Keratinocyte (primary cell): ENCODE results near the gene LRIT3. TPM values are rescaled to one million over a fixed set of nuclear protein-coding genes. Genes with fewer than 3 reads are reported as not detected.

Experiments used
- DNase-seq: peaks from one replicate; pipeline ENCODE4 v3.0.0-alpha.2; 2011; ENCODE audit warnings: low read depth, missing footprints, low spot score
- FAIRE-seq: peaks from 2 replicates; lab custom pipeline; 2011; peaks lifted over from hg19 to GRCh38; lab: Jason Lieb, UNC
- H2AFZ ChIP-seq: 2 replicates; pipeline ENCODE4 v1.6.0; 2012; ENCODE audit warnings: low read length, control low read depth, inconsistent platforms; ENCODE audit not compliant: control insufficient read depth
- H3K27ac ChIP-seq: 2 replicates; pipeline ENCODE4 v1.5.1; 2011; ENCODE audit warnings: low read length; ENCODE audit not compliant: control insufficient read depth, insufficient read depth
- H3K27me3 ChIP-seq: 3 replicates; pipeline ENCODE4 v1.6.0; 2011; ENCODE audit warnings: low read length; ENCODE audit not compliant: control insufficient read depth, insufficient read depth; ENCODE audit errors: extremely low read depth
- H3K36me3 ChIP-seq, 2 experiments: 2 replicates in 1 of 2; 3 replicates in 1 of 2; pipeline ENCODE4 v1.5.1; 2011; ENCODE audit warnings: low read length in 2 of 2, mild to moderate bottlenecking in 1 of 2; ENCODE audit not compliant: control insufficient read depth in 2 of 2, insufficient read depth in 2 of 2; ENCODE audit errors: extremely low read depth in 1 of 2
- H3K4me1 ChIP-seq: 3 replicates; pipeline ENCODE4 v1.5.1; 2011; ENCODE audit warnings: low read length; ENCODE audit not compliant: control insufficient read depth, insufficient read depth; ENCODE audit errors: extremely low read depth
- H3K4me2 ChIP-seq: 3 replicates; pipeline ENCODE4 v1.6.0; 2011; ENCODE audit warnings: low read depth, low read length; ENCODE audit not compliant: control insufficient read depth, insufficient read depth; ENCODE audit errors: extremely low read depth
- H3K4me3 ChIP-seq, 3 experiments: fragments of 200-600 bp in 1 of 3; sonication (generic) in 1 of 3; 2 replicates in 2 of 3; 3 replicates in 1 of 3; pipeline ENCODE4 v1.5.1; 2011 to 2016; ENCODE audit warnings: low read length in 3 of 3, mild to moderate bottlenecking in 3 of 3, control low read depth in 2 of 3, inconsistent platforms in 1 of 3, low read depth in 1 of 3, mixed read lengths in 1 of 3, mixed run types in 1 of 3, moderate library complexity in 1 of 3; ENCODE audit not compliant: control insufficient read depth in 2 of 3, insufficient read depth in 2 of 3; ENCODE audit errors: extremely low read depth in 1 of 3
- H3K79me2 ChIP-seq: 2 replicates; pipeline ENCODE4 v1.6.0; 2012; ENCODE audit warnings: low read length; ENCODE audit not compliant: control insufficient read depth, insufficient read depth
- H3K9ac ChIP-seq: 3 replicates; pipeline ENCODE4 v1.6.0; 2011; ENCODE audit warnings: low read length; ENCODE audit not compliant: control insufficient read depth, insufficient read depth; ENCODE audit errors: extremely low read depth
- H3K9me1 ChIP-seq: 3 replicates; pipeline ENCODE4 v1.6.0; 2011; ENCODE audit warnings: low read length; ENCODE audit not compliant: control insufficient read depth, insufficient read depth; ENCODE audit errors: extremely low read depth
- H3K9me3 ChIP-seq: 2 replicates; pipeline ENCODE4 v1.5.1; 2012; ENCODE audit warnings: low read depth, low read length; ENCODE audit not compliant: control insufficient read depth
- H4K20me1 ChIP-seq: 3 replicates; pipeline ENCODE4 v1.6.0; 2011; ENCODE audit warnings: low read length; ENCODE audit not compliant: control insufficient read depth, insufficient read depth; ENCODE audit errors: extremely low read depth
- EZH2 ChIP-seq: IDR thresholded peaks from one replicate; pipeline ENCODE4 v1.6.1; 2012; ENCODE audit warnings: inconsistent platforms, mild to moderate bottlenecking, low read length, moderate library complexity
- dilution Hi-C: fragments of 300-500 bp; cut with MboI; formaldehyde crosslinking; loops from one replicate; pipeline ENCODE4 v1.7.0; 2020; ENCODE audit warnings: low sequenced_read_pairs; ENCODE audit not compliant: extremely low pct_ligation_motif_present
- polyA plus RNA-seq, 5 experiments: library from polyadenylated mRNA; depleted of rRNA in 3 of 5; stranded (reverse) in 3 of 5; stranded (forward) in 1 of 5; unstranded in 1 of 5; fragments of >200 nt; gene quantifications; 1 replicate in 1 of 5; 2 replicates in 3 of 5; 3 replicates in 1 of 5; pipeline versions ENCODE4 v1.2.1 to v1.2.3, GENCODE V29; 2011 to 2012; ENCODE audit warnings: missing spikeins in 2 of 5, low read depth in 1 of 5, low replicate concordance in 1 of 5
- TF ChIP-seq, protein P1 (sequence below), 3 experiments: IDR thresholded peaks in 1 of 3; conservative IDR thresholded peaks in 1 of 3; optimal IDR thresholded peaks in 1 of 3; 2 replicates in 2 of 3; 3 replicates in 1 of 3; pipeline versions ENCODE3 to v1.5.1; 2011; ENCODE audit warnings: low read length in 3 of 3, mild to moderate bottlenecking in 3 of 3, moderate library complexity in 2 of 3, control low read depth in 1 of 3, inconsistent platforms in 1 of 3; ENCODE audit not compliant: insufficient read depth in 2 of 3; ENCODE audit errors: extremely low read depth in 1 of 3

The LRIT3 gene
- polyA plus RNA-seq, 1 donor (not counting 4 experiments of a cell fraction or from before 2014, with no cell fraction given): 0.09 TPM

DNA sequence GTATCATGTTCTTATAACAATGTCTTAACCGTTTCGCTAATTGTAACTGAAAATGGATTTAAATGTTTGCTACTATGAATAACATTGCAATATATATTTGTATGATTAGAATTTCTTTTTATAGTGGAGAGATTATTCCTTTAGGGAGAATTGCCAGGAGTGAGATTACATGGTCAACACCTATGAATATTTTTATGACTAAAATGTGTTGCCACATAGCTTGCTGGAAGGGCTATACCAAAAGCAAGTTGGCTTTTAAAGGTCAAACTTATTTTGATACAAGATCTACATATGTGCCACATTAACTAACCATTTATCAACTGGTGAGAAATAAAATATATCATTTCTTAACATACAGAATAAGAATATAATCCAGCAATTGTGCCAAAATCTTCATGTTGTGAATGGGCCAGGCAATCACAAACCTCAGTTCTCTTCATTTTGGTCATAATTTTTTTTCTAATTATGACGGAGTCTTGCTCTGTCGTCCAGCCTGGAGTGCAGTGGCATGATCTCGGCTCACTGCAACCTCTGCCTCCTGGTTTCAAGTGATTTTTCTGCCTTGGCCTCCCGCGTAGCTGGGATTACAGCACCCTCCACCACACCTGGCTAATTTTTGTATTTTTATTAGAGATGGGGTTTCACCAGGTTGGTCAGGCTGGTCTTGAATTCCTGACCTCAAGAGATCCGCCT lies 54.8 kb downstream of the LRIT3 start:
- no peak overlapping the region for H3K4me2 ChIP-seq
- dilution Hi-C loops: no loop called here

DNA sequence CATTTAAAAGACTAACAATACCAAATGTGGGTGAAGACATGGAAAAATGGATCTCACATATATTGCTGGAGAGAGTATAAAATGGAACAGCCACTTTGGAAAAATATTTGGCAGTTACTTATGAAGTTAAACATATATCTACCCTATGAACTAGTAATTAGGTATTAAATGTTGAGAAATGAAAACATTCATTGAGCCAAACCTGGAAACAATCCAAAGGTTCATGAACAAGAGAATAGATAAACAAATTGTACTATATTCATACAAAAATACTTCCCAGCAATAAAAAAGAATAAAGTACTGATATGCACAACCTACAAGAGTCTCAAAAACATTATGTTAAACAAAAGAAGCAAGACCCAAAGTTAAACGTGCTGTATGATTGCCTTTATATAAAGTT lies 60.8 kb downstream of the LRIT3 start:
- DNase-seq (no peak), FAIRE-seq (no peak)
- no peak overlapping the region for H3K27ac ChIP-seq
- no peaks in the 10 kb centered on the region for H4K20me1 ChIP-seq
- no peak overlapping the region for H3K4me2 ChIP-seq
- H2AFZ ChIP-seq: no peak overlapping the region
- no peaks in the 10 kb centered on the region for H3K9me3 ChIP-seq
- no peak overlapping the region for H3K4me3 ChIP-seq
- no peaks in the 10 kb centered on the region for H3K9me1 ChIP-seq
- dilution Hi-C loops: no loop called here
- no peaks in the 10 kb centered on the region for H3K4me1 ChIP-seq
- H3K9ac ChIP-seq: no peak overlapping the region
- H3K27me3 ChIP-seq: no peaks in the 10 kb centered on the region
- H3K36me3 ChIP-seq: no peaks in the 10 kb centered on the region
- no peak for TF ChIP-seq EZH2
- TF ChIP-seq, protein P1, sequence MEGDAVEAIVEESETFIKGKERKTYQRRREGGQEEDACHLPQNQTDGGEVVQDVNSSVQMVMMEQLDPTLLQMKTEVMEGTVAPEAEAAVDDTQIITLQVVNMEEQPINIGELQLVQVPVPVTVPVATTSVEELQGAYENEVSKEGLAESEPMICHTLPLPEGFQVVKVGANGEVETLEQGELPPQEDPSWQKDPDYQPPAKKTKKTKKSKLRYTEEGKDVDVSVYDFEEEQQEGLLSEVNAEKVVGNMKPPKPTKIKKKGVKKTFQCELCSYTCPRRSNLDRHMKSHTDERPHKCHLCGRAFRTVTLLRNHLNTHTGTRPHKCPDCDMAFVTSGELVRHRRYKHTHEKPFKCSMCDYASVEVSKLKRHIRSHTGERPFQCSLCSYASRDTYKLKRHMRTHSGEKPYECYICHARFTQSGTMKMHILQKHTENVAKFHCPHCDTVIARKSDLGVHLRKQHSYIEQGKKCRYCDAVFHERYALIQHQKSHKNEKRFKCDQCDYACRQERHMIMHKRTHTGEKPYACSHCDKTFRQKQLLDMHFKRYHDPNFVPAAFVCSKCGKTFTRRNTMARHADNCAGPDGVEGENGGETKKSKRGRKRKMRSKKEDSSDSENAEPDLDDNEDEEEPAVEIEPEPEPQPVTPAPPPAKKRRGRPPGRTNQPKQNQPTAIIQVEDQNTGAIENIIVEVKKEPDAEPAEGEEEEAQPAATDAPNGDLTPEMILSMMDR (optimal IDR thresholded peaks at IDR 0.05 in 1 of 3, IDR thresholded peaks at IDR 0.05 in 1 of 3, conservative IDR thresholded peaks at IDR 0.05 in 1 of 3; ENCODE audit: extremely low read depth in 1 of 3, insufficient read depth in 2 of 3, low read length in 3 of 3): no peak
- H3K79me2 ChIP-seq: no peaks in the 10 kb centered on the region

More for the DNA sequence above, 54.8 kb downstream of the LRIT3 start:
- no peaks in the 10 kb centered on the region for H3K9me1 ChIP-seq
- FAIRE-seq (no peak), DNase-seq (no peak)
- no peak overlapping the region for H2AFZ ChIP-seq
- no peaks in the 10 kb centered on the region for H3K27me3 ChIP-seq
- no peaks in the 10 kb centered on the region for H3K4me1 ChIP-seq
- H3K36me3 ChIP-seq: no peaks in the 10 kb centered on the region
- TF ChIP-seq EZH2: no peak
- TF ChIP-seq, protein P1 (optimal IDR thresholded peaks at IDR 0.05 in 1 of 3, IDR thresholded peaks at IDR 0.05 in 1 of 3, conservative IDR thresholded peaks at IDR 0.05 in 1 of 3; ENCODE audit: extremely low read depth in 1 of 3, insufficient read depth in 2 of 3, low read length in 3 of 3): no peak
- no peaks in the 10 kb centered on the region for H3K79me2 ChIP-seq
- no peak overlapping the region for H3K27ac ChIP-seq
- no peak overlapping the region for H3K9ac ChIP-seq
- no peaks in the 10 kb centered on the region for H4K20me1 ChIP-seq
- H3K9me3 ChIP-seq: no peaks in the 10 kb centered on the region
- no peak overlapping the region for H3K4me3 ChIP-seq
